Stimulated activated CD8-positive, alpha-beta memory T cell treated with anti-CD3 and anti-CD28 coated beads, Interleukin-12 subunit alpha, Interleukin-12 subunit beta, amount 100 ng/mL, for 4 hours (primary cell): ENCODE measurements around the gene SUN3.
"Not testable (repeated sequence)": the region's sequence is repeated elsewhere in the genome, so short reads cannot be mapped to it uniquely, and the experiment has no call there.

ENCODE experiments used
- DNase-seq: peaks from one replicate; pipeline ENCODE4 v3.0.0-alpha.2; 2020; ENCODE audit warnings: low read depth

SUN3 gene

DNA sequence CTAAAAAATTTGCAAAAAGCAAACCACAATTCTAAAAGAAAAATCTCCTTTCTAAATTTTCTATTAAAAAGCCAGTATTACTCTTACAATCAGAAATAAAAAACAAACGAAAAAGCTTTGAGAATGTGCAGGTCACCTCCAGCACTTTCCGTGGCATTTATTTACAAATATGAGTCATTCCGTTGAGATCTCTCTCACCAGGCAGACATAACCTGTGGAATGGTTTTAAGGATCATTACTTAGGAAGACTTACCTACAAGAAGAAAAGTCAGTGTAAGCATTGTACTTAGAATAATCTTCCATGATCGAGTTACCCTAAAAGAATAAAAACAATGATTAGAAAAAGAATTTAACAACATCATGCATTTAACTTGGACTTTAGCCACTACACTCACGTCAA lies 3.3 kb downstream of the SUN3 start:
- DNase-seq: no peak

DNA sequence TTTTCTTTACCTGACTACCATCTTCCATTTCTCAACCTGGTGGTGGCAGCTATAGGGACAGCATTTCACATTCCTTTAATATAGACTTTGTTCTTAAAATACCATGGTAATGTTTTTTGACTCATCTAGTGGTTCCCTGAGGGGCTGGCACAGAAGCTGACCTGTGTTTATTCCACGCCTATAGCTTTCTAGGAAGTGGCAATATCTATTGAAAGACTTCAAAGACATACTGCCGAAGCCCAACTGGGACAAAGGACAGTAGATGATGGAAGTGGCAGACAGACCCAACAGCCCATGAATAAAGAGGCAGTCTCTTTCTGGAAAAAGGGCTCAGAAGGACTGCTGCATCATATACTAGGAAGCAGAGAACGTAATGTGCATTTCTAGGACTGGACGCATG lies 11.2 kb downstream of the SUN3 start:
- no peak for DNase-seq

DNA sequence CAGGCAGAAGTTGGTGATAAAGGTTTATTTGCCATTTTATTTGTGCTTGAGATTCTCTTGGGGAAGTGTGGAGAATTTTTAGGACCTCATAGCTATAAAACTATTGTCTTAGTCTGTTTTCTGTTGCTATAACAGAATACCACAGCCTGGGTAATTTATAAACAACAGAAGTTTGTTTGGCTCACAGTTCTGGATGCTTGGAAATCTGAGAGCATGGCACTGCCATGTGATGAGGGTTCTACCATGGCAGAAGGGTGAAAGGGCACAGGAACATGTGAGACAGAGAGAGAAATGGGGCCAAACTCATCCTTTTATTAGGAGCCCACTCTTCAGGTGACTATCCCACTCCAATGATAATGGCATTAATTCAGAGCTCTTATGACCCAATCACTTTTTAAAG lies 12.3 kb downstream of the SUN3 start:
- DNase-seq: no peak

DNA sequence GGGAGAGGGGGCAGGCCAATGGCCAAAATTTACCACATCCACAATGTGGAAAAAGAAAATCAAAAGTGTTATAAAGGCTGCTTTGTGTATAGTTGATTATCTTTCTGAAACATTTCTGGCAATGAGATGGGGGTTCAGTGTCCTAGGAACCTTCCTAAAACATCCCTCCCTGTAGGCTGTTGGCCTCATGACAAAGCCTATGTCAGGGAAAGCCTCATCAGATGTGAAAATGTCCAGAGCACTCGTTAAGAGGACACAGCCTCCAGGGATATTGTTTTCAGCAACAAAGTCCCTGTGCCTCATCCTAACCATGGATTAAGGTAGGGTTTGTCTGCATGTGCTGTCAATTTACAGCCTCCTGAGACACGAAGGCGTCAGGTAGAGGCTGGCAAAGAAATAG lies 17.0 kb downstream of the SUN3 start:
- no peak for DNase-seq

DNA sequence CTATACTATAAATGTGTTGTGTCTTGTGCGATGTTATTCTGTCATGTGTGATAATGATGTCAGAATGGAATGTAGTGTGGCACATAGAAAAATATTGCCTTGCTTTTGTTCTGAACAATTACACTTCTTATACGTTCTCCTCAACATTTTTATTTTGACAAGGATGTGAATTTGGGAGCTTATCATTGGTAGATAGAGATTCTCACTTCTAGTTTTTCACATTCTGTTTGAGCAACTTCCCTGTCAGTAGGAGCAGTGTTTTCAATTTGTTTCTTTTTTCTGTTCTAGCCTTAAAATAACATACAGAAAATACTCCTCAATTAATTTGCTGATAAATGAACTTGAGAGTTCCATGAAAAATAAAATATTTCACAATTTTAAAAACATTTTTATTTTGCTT lies 17.6 kb downstream of the SUN3 start:
- no peak for DNase-seq

DNA sequence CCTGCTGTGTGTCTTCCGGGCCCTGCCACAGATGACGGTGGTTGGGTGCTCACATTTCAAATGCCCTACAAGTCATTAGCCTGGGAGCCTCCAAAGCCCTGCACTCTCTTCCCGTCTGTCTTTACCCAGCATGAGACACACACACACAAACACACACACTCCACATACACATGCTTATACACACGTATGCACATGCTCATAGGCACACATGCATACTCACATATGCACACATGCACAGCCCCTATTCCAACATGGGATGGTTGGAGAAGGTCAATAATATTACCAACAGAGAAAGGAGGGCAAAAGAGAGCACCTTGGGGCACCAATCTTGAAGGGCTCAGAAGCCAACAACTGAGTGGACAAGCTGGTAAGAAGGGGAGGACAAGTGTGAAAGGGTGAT lies 19.0 kb downstream of the SUN3 start:
- DNase-seq: no peak

DNA sequence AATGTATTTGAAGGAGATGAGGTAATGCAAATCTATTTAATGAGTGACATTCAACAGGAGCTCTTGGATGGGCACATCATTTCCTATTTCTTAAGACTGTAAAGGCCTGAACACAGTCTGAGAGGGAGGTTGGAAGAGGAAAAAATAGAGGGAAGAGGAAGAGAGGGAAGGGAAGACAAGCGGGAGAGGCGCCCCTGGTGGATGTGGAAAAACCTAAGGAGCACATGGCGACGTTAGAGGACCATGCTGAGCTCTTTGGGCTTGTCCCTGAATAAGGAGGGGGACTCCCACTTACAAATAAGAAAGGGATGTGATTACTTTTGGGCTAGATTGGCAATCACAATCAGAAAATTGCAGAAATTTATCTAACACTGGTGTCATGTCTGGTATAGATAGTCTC lies 19.6 kb downstream of the SUN3 start:
- no peak for DNase-seq

DNA sequence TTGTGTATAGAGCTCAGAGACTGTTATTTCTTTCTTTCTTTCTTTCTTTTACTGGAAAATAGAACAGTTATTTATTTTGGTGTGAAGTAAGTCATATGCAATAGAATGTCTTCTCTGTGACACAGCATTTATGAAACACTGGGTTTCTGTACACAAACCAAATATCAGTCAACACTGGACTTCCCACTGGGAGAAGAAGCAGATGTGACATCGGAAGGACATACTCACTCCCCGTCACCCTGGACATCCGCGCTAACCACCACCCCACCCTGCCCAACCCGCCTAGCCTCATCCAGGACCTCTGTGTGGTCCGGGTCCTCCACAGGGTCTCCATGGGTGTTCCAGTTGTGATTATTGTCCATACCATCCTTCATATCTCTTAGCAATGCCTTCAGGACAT lies 22.0 kb downstream of the SUN3 start:
- no peak for DNase-seq

DNA sequence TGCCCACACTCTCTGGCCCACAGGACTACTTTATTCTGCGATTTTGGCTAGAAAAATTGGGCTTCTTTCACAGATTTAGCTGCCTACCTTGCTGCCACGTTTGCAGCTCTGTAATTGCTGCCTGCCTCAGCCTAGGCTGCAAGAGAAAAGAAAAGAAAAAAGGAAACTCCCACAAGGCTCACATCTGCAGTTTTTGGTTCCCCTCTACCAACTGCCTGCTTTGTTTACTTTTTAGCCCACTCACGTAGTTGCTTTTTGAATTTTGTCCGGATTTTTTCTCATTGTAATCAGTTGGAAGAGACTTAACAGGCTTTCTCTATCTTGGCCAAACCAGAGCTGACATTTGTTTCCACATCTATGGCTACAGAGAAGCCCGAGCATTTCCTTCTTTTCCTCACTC lies 24.3 kb downstream of the SUN3 start:
- DNase-seq: no peak

DNA sequence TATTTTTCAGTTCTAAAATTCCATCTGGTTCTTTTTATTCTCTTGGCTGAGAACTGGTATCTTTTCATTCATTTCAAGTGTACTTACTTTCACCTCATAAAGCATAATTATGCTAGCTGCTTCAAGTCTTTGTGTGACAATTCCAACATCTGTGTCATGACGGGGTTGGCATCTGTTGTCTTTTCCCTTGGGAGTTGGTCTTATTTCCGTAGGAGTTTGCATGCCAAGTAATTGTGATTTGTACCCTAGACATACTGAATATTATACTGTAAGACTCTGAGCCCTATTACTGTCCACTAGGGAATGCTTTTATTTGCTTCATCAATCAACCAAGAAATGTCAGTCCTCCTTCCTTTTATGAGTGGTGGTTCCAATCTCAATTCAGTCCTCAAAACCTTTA lies 24.9 kb downstream of the SUN3 start:
- no peak for DNase-seq

DNA sequence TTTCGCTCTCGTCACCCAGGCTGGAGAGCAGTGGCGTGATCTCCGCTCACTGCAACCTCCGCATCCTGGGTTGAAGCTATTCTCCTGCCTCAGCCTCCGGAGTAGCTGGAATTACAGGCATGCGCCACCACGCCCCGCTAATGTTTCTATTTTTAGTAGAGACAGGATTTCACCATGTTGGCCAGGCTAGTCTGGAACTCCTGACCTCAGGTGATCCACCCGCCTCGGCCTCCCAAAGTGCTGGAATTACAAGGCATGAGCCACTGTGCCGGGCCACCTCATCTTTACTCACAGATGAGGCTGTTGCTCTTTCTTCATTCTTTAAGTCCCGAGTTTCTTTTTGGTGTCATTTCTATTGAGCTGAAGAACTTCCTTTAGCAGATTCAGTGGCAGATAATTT lies 28.7 kb downstream of the SUN3 start:
- DNase-seq: not testable (repeated sequence)

DNA sequence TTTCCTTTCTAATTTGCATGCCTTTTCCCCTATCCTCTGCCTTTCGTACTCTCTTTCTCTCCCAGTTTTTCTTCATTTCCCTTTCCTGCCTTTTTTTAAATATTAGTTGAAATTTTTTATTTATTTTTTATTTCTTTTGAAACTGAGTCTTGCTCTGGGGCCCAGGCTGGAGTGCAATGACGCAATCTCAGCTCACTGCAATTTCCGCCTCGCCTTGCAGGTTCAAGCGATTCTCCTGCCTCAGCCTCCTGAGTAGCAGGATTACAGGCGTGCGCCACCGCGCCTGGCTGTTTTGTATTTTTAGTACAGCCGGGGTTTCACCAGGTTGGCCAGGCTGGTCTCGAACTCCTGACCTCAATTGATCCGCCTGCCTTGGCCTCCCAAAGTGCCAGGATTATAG lies 29.5 kb downstream of the SUN3 start:
- DNase-seq: no peak

DNA sequence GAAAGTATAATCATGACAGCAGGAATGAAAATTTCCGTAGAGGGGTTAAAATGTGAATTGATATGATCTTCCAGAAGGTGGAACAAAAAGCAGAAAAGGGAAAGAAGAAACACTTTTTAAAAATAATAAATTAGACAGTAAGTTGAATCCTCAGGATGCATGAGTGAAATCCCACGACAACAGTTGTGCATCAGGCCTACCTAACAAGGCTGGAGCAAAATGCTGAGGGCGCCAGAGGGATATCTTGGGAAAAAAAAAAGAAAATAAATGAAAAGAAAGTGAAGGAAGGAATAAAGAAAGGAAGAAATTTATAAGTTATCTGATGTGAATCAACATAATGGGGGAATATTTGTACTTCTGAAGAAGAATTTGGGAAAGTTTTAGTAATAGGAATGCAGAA lies 36.5 kb downstream of the SUN3 start:
- DNase-seq: no peak

DNA sequence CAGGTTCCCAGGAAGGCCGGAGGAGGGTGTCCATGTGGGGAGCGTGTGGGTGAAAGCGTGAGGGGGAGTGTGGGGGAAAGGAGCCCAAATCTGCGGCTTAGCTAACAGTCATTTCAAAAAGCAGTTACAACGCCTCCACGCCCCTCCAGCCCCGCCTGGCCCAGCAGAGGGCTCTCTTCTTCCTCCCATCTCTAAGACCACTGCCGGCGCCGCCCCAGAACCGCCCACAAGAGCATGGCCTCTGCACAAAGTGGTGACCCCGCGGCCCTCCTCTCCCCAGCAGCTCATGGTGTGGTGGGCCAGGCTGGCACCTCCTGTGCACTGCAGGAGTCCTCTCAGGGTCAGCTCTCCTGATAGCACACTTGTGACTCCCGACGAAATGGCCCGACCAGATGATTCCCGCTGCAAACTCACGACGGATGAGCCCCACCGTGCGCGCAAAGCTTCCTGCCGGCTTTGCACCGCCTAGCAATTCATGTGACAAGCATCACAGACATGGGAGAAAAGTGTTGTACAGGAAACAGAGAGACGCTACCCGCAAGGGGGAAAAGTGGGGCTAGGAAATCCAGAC lies 37.1 kb downstream of the SUN3 start:
- DNase-seq: peak; percentile 77

DNA sequence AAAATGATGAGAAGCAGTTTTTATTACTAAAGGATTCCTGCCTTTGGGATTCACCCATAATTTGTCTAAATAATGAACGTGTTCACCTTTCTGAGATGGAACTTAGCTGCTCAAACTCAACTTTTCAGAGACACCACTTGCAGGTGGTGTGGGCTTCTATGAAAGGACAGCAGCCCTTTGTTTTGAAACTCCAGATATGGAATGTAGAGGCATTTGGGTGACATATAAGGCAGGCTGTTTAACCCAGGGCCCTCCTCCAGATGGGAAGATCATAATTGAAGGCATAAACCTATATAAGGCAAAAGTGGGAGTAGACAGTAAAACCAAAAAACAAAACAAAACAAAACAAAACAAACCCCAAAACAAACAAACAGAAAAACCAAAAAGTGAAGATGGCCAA lies 37.6 kb downstream of the SUN3 start:
- DNase-seq: no peak

DNA sequence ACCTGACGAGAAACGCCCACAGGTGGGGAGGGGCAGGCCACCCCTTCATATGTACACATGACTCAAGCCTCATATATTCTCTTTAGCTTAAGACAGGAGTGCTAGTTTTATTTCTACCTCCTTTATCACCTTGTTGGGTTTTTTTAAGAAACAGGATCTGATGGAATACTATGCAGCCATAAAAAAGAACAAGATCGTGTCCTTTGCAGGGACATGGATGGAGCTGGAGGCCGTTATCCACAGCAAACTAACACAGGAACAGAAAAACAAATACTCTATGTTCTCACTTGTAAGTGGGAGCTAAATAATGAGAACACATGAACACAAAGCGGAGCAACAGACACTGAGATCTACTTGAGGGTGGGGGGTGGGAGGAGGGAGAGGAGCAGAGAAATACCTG lies 38.3 kb downstream of the SUN3 start:
- no peak for DNase-seq

DNA sequence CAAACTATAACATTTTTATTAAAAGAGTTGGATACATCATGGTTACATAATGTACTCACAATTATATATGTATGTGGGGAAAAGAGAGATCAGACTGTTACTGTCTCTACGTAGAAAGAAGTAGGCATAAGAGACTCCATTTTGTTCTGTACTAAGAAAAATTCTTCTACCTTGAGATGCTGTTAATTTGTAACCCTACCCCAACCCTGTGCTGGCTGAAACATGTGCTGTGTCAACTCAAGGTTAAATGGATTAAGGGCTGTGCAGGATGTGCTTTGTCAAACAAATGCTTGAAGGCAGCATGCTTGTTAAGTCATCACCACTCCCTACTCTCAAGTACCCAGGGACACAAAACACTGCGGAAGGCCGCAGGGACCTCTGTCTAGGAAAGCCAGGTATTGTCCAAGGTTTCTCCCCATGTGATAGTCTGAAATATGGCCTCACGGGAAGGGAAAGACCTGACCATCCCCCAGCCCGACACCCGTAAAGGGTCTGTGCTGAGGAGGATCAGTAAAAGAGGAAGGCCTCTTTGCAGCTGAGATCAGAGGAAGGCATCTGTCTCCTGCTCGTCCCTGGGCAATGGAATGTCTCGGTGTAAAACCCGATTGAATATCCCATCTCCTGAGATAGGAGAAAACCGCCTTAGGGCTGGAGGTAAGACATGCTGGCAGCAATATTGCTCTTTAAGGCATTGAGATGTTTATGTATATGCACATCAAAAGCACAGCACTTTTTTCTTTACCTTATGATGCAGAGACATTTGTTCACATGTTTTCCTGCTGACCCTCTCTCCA lies 39.1 kb downstream of the SUN3 start:
- not testable (repeated sequence) for DNase-seq

DNA sequence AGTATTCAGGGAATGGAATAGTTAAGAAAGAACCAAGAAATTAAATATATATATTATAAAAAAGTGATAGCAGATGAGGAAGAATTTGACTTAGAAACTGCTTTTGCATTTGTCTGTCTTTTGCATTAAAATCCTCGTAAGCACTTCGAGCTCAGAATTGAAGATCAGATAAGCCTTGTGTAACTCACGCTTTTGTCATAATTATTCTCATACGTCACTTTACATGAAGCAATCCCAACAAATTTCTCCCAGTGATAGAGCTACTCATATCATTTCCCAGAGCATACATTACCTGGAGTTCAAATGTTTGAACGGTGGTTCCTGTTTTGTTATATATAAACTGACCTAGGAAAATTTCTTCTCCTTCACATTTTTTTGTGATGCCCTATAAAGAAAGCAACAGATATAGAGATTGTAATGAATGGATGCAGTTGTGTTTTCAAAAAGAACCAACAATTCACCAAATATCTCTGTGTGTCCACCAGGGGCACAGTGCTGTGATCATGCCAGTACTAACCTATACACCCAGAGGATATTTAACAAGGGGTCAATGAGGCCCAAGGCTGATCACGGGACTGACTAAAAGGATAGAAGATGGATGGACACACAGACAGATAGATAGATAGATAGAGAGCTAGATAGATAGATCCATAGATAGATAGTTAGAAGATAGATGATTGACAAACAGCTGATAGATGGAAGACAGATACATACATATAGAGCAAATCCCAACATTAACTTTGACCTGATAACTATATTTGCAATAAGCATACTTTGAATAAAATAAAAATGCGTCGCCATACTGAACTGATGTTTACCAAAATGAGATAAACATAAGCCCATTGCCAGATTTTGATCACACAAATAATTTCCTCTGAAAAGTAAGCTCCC lies 40.2 kb downstream of the SUN3 start:
- DNase-seq: no peak

DNA sequence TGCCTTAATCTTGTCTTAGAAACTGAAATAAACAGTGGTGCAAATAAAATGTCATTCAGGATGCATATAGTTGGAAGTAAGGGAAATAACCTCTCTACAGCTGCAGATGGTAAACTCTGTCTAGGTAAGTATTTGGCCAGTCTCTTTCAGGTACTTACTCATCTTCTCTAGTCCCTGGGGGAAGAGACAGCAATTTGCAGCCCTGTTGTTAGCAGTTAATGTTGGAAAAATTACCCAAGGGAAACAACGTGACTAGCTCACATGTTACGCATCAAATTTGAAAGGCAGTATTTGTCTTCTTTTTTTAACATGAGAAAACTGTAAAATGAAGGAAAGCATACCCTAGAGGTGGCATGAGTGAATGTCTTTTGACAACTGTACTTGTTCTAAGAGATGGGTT lies 46.3 kb downstream of the SUN3 start:
- DNase-seq: no peak

DNA sequence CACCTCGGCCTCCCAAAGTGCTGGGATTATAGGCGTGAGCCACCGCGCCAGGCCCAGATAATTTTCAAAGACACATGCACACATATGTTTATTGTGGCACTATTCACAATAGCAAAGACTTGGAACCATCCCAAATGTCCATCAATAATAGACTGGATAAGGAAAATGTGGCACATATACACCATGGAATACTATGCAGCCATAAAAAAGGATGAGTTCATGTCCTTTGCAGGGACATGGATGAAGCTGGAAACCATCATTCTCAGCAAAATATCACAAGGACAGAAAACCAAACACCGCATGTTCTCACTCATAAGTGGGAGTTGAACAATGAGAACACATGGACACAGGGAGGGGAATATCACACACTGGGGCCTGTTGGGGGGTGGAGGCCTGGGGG lies 48.3 kb downstream of the SUN3 start:
- DNase-seq: not testable (repeated sequence)

DNA sequence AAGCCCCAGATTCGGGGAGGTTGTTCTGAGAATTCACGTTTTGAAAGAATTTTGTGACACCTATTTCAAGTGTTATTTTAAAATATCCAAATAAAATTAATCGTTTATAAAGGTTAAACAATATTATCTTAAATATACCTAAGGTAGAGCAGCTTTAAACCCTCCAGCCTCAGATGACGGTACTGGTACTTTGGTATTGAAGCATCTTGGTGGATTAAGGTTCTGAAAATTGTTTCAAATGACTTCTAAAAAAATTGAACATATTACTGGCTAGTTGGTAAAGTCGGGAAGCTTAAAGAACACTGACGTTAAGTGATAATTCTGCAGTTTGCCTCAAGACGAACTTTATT lies 49.1 kb downstream of the SUN3 start:
- no peak for DNase-seq

DNA sequence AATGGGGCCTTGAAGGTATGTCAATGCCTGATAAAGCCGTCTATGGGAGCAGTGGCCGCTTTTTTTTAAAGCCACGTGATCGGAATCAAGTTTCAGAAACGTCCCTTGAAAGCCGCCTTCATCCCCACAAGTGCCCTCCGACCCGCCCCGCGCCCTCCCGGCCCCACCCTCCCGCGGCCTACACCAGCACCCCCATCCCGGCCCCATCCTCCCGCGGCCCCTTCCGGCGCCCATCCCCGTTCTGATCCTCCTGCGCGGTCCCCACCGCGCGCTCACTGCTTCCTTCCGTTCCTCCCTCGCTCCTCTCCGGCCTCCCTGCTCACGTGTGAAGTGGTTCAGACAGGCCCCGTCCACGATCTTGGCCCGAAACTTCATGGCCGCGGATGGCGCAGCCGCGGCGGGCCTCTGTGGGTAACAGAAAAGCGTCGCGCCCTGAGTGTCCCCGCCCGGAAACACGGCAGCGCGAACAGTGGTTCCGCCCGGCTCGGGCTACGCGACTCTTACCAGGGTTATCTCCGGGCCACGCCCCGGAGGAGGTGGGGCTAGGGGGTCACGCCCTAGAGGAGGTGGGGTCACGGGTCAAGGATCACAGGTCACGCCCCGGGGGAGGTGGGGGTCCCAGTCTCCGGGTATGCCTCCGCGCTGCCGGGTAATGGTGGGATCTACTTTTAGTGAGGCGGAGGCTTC lies 49.6 kb downstream of the SUN3 start, which contains the start of gene HUS1:
Gene HUS1, minus strand, starts transcription at position 471 of the 687 bp plus-strand sequence. Its CDS starts 96 bp downstream, at position 375.
- DNase-seq: peak; percentile 81

DNA sequence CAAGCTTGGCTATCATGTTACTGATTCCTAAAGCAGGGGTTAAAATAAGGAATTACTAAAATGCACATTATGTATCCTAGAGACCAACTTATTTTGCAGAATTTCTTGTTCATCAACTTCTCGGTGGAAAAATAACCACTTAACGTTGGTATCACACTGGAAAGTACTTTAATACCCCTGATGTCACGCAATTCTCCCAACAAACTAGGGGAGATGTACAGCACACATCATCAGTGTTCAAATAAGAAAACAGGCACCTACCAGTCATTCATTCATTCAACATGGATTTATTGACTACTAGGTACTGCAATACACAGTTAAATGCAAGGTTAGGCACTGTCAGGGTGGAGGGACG lies 50.1 kb downstream of the SUN3 start:
- DNase-seq: no peak
